ENCODE measurements around the gene CIC.
A peak's percentile ranks its signal among the peaks of the same experiment; 100 is the strongest.

CIC gene

DNA sequence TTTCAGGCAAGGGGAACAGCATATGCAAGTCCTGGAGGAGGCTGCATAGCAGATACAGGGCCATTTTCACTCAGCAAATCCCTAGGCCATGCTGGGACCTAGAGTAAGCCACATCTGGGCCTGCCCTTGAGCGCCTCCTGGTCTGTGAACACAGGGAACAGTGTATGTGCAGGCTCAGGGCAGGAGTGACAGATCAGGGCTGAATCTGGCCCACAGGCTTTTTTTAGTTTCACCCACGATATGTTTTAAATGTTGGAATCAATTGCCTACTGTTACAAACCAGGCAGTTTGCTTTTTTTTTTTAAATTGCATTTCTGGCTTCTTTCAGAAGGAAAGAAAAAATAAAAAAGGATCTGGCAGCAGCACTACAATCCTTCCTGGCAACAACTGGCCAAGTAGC lies 42.6 kb downstream of the CIC start:
- Mint-ChIP-seq H3K4me1 (ENCODE audit: low read depth) (peaks cover 9% of the 10 kb centered on the region), H3K4me3 (no peak overlapping the region), H3K9me3 (no peaks in the 10 kb centered on the region), H3K27me3 (ENCODE audit: low read depth) (peaks cover 43% of the 10 kb centered on the region), H3K36me3 (ENCODE audit: low read depth) (no peaks in the 10 kb centered on the region), H3K27ac (no peak overlapping the region)

GRCh38 chr19:42312370-42312769 lies 43.3 kb downstream of the CIC start:
- no peak overlapping the region for H3K27ac Mint-ChIP-seq
- H3K9me3 Mint-ChIP-seq = no peaks in the 10 kb centered on the region
- peaks cover 14% of the 10 kb centered on the region for H3K4me1 Mint-ChIP-seq (ENCODE audit: low read depth)
- no peaks in the 10 kb centered on the region for H3K36me3 Mint-ChIP-seq (ENCODE audit: low read depth)
- peak overlapping the region; percentile 80 for H3K4me3 Mint-ChIP-seq
- peaks cover 48% of the 10 kb centered on the region for H3K27me3 Mint-ChIP-seq (ENCODE audit: low read depth)

DNA sequence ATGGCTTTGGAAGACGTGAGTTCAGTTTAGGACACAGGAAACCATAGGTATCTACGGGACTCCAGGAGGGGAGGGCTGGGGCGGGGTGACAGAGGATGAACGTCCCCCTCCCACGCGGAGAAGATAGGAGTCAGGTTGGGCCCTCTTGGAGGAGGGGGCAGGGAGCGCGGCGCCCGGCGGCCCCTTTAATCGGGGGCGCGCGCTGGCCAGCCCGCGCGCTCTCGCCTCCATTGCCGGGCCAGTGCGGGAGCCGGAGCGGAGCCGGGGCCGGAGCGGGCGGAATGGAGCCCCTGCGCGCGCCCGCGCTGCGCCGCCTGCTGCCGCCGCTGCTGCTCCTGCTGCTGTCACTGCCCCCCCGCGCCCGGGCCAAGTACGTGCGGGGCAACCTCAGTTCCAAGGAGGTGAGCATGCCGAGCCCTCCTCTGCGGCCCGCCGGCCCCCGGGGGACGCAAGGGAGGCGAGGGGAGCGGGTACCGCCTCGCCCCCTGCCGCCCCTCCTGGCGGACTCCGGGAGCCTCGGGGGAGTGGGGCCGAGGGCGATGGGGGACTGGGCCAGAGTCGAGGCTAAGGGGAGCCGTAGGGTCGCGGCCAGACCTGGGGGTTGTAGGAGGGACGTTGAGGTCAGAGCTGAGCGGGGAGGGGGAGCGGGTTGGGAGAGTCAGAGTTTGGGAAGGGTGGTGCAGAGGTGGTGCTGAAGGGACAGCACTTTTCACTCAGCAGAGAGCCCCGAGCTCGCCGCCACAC lies 44.2 kb downstream of the CIC start, which contains the start of gene TMEM145:
Gene TMEM145, plus strand, starts transcription at position 214 of the 744 bp plus-strand sequence. Its CDS starts 68 bp downstream, at position 282.
- no peak within 1 kb of the TSS for H3K27ac Mint-ChIP-seq
- H3K36me3 Mint-ChIP-seq (ENCODE audit: low read depth) = no peaks in the 10 kb centered on the region
- no peaks in the 10 kb centered on the region for H3K9me3 Mint-ChIP-seq
- H3K4me1 Mint-ChIP-seq (ENCODE audit: low read depth) = peaks cover 14% of the 10 kb centered on the region
- H3K27me3 Mint-ChIP-seq (ENCODE audit: low read depth) = peaks cover 48% of the 10 kb centered on the region
- H3K4me3 Mint-ChIP-seq = peak within 1 kb of the TSS; percentile 80

DNA sequence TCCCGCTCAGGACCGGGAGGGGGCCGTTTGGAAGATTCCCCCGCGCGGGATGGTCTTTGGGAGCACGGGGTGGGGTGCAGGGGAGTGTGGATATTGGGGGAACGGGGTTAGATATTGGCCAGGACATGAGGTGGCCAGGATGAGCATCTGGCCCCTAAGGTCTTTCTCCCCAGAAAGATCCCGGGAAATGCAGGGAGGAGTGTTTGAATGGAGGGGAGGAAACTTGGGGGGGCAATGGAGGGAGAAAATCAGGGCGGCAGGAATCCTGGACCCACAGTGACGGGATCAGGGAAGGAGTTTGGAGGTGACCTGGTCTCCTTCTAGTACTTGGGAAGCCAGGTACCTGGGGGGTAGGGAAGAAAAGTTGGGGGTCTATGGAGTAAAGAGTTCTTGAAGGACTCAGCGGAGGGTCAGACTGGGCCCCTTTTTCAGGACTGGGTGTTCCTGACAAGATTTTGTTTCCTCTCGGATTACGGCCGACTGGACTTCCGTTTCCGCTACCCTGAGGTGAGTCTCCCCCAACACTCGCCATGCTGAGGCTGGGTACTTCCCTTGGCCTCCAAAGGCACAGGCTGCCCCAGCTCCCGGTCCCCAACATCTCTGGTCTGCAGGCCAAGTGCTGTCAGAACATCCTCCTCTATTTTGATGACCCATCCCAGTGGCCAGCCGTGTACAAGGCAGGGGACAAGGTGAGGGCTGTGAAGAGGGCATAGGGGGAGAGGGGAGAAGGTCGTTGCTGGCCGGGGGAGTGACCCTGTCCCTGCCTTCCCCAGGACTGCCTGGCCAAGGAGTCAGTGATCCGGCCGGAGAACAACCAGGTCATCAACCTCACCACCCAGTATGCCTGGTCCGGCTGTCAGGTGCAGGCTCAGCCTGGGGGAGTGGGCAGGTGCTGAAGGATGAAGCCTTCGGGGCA lies 45.0 kb downstream of the CIC start:
- Mint-ChIP-seq H3K4me1 (ENCODE audit: low read depth) (peaks cover 14% of the 10 kb centered on the region), H3K27ac (no peak overlapping the region), H3K36me3 (ENCODE audit: low read depth) (no peaks in the 10 kb centered on the region), H3K27me3 (ENCODE audit: low read depth) (peaks cover 48% of the 10 kb centered on the region), H3K9me3 (no peaks in the 10 kb centered on the region), H3K4me3 (peak overlapping the region; percentile 38)

DNA sequence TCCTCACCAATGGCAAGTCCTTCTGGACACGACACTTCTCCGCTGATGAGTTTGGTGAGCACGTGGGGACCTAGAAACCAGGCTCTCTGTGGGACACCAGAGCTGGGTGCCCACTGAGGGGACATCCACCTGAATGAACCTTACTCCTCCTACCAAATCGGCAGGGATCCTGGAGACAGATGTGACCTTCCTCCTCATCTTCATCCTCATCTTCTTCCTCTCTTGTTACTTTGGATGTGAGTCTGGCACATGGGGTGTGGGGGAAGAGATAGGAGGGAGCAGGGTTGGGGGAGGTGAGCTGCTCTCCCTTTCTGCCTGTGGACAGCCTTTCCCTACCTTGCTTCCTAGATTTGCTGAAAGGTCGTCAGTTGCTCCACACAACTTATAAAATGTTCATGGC lies 46.0 kb downstream of the CIC start:
- Mint-ChIP-seq H3K36me3 (ENCODE audit: low read depth) (no peaks in the 10 kb centered on the region), H3K27ac (no peak overlapping the region), H3K27me3 (ENCODE audit: low read depth) (peaks cover 48% of the 10 kb centered on the region), H3K9me3 (no peaks in the 10 kb centered on the region), H3K4me3 (no peak overlapping the region), H3K4me1 (ENCODE audit: low read depth) (peaks cover 14% of the 10 kb centered on the region)

- no peak overlapping the region for H3K4me3 Mint-ChIP-seq
These were observed 47.5 kb downstream of the CIC start for GRCh38 chr19:42316223-42317211.

GRCh38 chr19:42317535-42317934 lies 48.5 kb downstream of the CIC start:
- Mint-ChIP-seq H3K9me3 (no peaks in the 10 kb centered on the region), H3K27ac (no peak overlapping the region)

More at GRCh38 chr19:42316223-42317211, 47.5 kb downstream of the CIC start:
- Mint-ChIP-seq H3K27ac (peak overlapping the region; percentile 26), H3K27me3 (ENCODE audit: low read depth) (peaks cover 47% of the 10 kb centered on the region), H3K36me3 (ENCODE audit: low read depth) (no peaks in the 10 kb centered on the region), H3K9me3 (no peaks in the 10 kb centered on the region), H3K4me1 (ENCODE audit: low read depth) (peaks cover 14% of the 10 kb centered on the region)

DNA sequence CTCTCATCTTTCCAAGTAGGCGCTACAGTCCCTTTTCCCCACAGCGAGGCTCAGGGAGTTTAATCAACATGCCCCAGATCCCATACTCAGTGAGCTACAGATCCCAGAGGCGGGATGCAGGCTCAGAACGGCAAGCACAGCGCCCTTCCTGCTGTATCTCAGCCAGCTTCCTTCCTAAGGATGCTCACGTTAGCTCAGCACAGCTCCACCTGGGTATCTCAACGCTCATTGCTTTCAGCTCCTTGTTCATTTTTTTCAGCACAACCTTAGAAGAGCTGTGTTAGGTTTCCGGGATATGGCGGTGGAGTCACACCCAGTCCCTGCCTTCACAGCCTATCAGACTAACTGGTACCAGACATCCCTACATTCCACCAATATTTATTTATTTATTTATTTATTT lies 53.3 kb downstream of the CIC start:
- Mint-ChIP-seq H3K4me1 (ENCODE audit: low read depth) (peaks cover 11% of the 10 kb centered on the region), H3K4me3 (no peak overlapping the region), H3K27ac (no peak overlapping the region), H3K36me3 (ENCODE audit: low read depth) (peaks cover 5% of the 10 kb centered on the region), H3K27me3 (ENCODE audit: low read depth) (peaks cover 36% of the 10 kb centered on the region), H3K9me3 (no peaks in the 10 kb centered on the region)

More at GRCh38 chr19:42317535-42317934, 48.5 kb downstream of the CIC start:
- Mint-ChIP-seq H3K4me1 (ENCODE audit: low read depth) (peaks cover 14% of the 10 kb centered on the region), H3K36me3 (ENCODE audit: low read depth) (no peaks in the 10 kb centered on the region), H3K27me3 (ENCODE audit: low read depth) (peaks cover 47% of the 10 kb centered on the region), H3K4me3 (no peak overlapping the region)

GRCh38 chr19:42323473-42323851 lies 54.4 kb downstream of the CIC start:
- Mint-ChIP-seq H3K36me3 (ENCODE audit: low read depth) (peaks cover 5% of the 10 kb centered on the region), H3K9me3 (no peaks in the 10 kb centered on the region), H3K4me3 (peak overlapping the region; percentile 21), H3K27me3 (ENCODE audit: low read depth) (peaks cover 36% of the 10 kb centered on the region), H3K4me1 (ENCODE audit: low read depth) (peaks cover 13% of the 10 kb centered on the region), H3K27ac (no peak overlapping the region)

DNA sequence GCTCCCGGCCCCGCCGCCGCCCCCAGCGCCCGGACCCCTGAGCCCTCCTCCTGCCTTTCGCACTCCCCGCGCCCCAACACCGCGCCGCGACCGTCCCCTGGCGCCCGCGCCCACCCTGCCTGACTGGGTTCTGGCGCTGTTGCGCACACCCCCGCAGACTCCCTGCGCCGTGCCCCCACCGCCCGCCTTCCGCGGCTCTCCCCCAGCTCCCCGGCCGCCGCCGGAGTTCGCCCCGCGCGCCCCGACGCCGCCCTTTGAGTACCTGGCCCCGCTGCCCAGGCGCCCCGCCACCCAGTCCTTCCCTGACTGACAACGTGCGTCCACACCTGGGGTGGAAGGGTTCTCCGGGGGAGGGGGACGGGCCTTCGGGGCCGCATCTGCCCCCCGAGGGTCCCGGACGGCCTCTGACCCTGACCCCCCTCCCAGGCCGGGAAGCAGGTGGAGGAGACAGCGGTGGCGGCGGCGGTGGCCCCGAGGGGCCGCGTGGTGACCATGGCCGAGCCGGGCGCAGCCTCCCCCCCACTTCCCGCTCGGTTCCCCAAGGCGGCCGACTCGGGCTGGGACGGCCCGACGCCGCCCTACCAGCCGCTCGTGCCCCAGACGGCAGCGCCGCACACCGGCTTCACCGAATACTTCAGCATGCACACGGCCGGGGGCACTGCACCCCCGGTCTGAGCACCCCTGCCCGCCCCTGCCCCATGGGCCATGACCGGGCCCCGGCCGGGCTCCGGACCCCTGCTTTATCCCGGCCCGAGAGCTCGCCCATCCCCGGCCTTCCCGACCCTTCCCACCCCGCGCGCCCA lies 55.0 kb downstream of the CIC start:
- H3K4me3 Mint-ChIP-seq = no peak overlapping the region
- H3K27ac Mint-ChIP-seq = no peak overlapping the region
- no peaks in the 10 kb centered on the region for H3K9me3 Mint-ChIP-seq
- H3K4me1 Mint-ChIP-seq (ENCODE audit: low read depth) = peaks cover 13% of the 10 kb centered on the region
- peaks cover 5% of the 10 kb centered on the region for H3K36me3 Mint-ChIP-seq (ENCODE audit: low read depth)
- H3K27me3 Mint-ChIP-seq (ENCODE audit: low read depth) = peaks cover 36% of the 10 kb centered on the region

DNA sequence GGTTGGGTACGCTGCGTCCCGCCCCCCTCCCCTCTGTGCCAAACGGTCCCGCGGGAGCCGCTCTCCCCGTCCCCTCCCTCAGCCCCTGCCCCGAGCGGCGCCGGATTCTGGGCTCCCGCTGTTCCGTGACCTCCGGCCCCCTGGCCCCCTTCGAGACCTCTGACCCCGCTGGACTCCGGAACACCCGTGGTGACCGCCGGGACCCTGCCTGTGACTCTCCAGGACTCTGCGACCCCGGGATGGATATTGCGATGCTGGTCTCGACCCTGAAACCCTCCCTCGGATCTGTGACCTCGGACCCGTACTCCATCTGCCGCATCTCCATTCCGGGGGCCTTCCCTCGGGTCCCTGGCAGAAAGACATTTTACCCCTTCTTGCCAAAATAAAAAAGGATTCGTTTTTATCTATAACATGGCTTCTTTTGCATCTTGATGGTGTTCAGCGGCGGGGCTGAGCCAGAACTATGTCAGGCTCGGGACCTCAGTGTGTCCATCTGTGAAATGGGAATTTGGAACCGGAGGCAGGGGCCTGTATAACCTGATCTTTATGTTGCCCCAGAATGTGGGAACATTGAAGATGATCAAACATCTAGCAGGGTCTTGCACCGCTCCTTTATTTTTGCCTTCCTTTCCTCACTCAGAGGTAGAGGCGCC lies 55.7 kb downstream of the CIC start:
- H3K4me3 Mint-ChIP-seq = peak overlapping the region; percentile 85
- peaks cover 13% of the 10 kb centered on the region for H3K4me1 Mint-ChIP-seq (ENCODE audit: low read depth)
- H3K27ac Mint-ChIP-seq = peak overlapping the region; percentile 61
- H3K27me3 Mint-ChIP-seq (ENCODE audit: low read depth) = peaks cover 36% of the 10 kb centered on the region
- H3K9me3 Mint-ChIP-seq = no peaks in the 10 kb centered on the region
- peaks cover 5% of the 10 kb centered on the region for H3K36me3 Mint-ChIP-seq (ENCODE audit: low read depth)

DNA sequence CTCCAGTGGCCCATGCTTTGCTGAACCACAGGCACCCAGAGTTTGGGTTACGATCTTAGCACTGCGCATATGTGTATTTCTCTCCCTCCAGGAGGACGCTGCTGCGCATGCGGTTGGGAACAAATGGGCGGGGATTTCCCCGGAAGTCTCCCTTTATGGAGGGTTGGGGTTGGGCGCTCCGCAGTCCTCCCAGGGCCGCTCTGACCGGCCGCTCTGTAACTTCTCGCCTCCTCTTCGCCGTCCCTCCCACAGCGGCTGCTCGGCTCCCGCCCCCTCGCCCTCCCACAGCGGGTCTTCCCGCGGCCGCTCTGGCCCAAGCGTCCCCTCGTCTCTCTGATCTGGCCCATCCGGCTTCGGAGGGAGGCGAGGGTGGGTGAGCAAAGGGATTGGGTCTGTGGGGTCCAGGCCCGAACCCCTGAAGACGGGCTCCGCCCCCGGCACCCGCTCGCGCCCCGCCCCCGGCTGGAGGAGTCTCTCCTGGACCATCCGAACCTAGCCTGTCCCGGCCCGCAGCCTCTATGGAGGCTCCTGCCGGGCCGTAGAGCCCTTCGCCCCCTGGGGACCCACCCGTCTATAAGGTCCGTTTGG lies 56.4 kb downstream of the CIC start, which contains the start of gene MEGF8:
Gene MEGF8, plus strand, starts transcription at position 328 of the 588 bp plus-strand sequence. CDS start 609 bp downstream, outside the sequence.
- Mint-ChIP-seq H3K27ac (peak within 1 kb of the TSS; percentile 61), H3K4me3 (peak within 1 kb of the TSS; percentile 85), H3K36me3 (ENCODE audit: low read depth) (peaks cover 5% of the 10 kb centered on the region), H3K9me3 (no peaks in the 10 kb centered on the region), H3K27me3 (ENCODE audit: low read depth) (peaks cover 35% of the 10 kb centered on the region), H3K4me1 (ENCODE audit: low read depth) (peaks cover 13% of the 10 kb centered on the region)

All from T-helper 1 cell treated with Interleukin-12 subunit alpha and Interleukin-12 subunit beta and Interleukin-4 antibody, amounts not matched to agents 30 μg/mL and 1 μg/mL, for 36 hours (primary cell).